Ishikawa (cell line): ENCODE measurements around the gene CUBN.

Experiments used
- CEBPB ChIP-seq: IDR thresholded peaks from 2 replicates; pipeline ENCODE4 v1.6.1; 2012
- CREB1 ChIP-seq: IDR thresholded peaks from 2 replicates; pipeline ENCODE4 v1.6.1; 2012; ENCODE audit warnings: low read depth
- EGR1 ChIP-seq: IDR thresholded peaks from 2 replicates; pipeline ENCODE4 v1.6.1; 2012
- EP300 ChIP-seq: IDR thresholded peaks from 2 replicates; pipeline ENCODE4 v1.6.1; 2012; ENCODE audit warnings: borderline replicate concordance
- FOXM1 ChIP-seq: IDR thresholded peaks from 2 replicates; pipeline ENCODE4 v1.6.1; 2012; ENCODE audit warnings: low read depth, borderline replicate concordance
- MAX ChIP-seq: IDR thresholded peaks from 2 replicates; pipeline ENCODE4 v1.6.1; 2012
- NFIC ChIP-seq: IDR thresholded peaks from 2 replicates; pipeline ENCODE4 v1.6.1; 2012
- RAD21 ChIP-seq: IDR thresholded peaks from 2 replicates; pipeline ENCODE4 v1.6.1; 2012; ENCODE audit warnings: low read depth
- REST ChIP-seq: IDR thresholded peaks from 2 replicates; pipeline ENCODE4 v1.6.1; 2012; ENCODE audit warnings: low read depth, mild to moderate bottlenecking
- TAF1 ChIP-seq: IDR thresholded peaks from 2 replicates; pipeline ENCODE4 v1.6.1; 2012; ENCODE audit warnings: low read depth, mild to moderate bottlenecking
- TCF12 ChIP-seq: IDR thresholded peaks from 2 replicates; pipeline ENCODE4 v1.6.1; 2012; ENCODE audit warnings: low read depth
- TEAD4 ChIP-seq: IDR thresholded peaks from 2 replicates; pipeline ENCODE4 v1.6.1; 2012
- USF1 ChIP-seq: IDR thresholded peaks from 2 replicates; pipeline ENCODE4 v1.6.1; 2012
- YY1 ChIP-seq: IDR thresholded peaks from 2 replicates; pipeline ENCODE4 v1.6.1; 2012; ENCODE audit warnings: low read depth
- ZBTB7A ChIP-seq: IDR thresholded peaks from 2 replicates; pipeline ENCODE4 v1.6.1; 2012; ENCODE audit warnings: low read depth

Gene CUBN

GRCh38 chr10:17109475-17110207 lies 20.0 kb downstream of the CUBN start:
- TF ChIP-seq CEBPB = no peak
- no peak for TF ChIP-seq FOXM1
- no peak for TF ChIP-seq NFIC
- no peak for TF ChIP-seq ZBTB7A
- TF ChIP-seq RAD21 = no peak
- no peak for TF ChIP-seq EP300
- no peak for TF ChIP-seq USF1

GRCh38 chr10:17109046-17109445 lies 20.6 kb downstream of the CUBN start:
- TF ChIP-seq NFIC (no peak), YY1 (no peak), TAF1 (no peak), MAX (no peak), RAD21 (no peak), EP300 (no peak), CEBPB (no peak), FOXM1 (no peak), TEAD4 (no peak), CREB1 (no peak), TCF12 (no peak), USF1 (no peak), EGR1 (no peak), ZBTB7A (no peak), REST (no peak)

GRCh38 chr10:17106991-17107390 lies 22.6 kb downstream of the CUBN start:
- no peak for TF ChIP-seq TAF1
- TF ChIP-seq ZBTB7A = no peak

- TF ChIP-seq MAX (no peak), CREB1 (no peak), EGR1 (no peak), YY1 (no peak), REST (no peak), TCF12 (no peak), FOXM1 (no peak), USF1 (no peak), RAD21 (no peak), CEBPB (no peak), TAF1 (no peak)
Measured at GRCh38 chr10:17101910-17102266, 27.7 kb downstream of the CUBN start.

- TF ChIP-seq EGR1 (no peak), REST (no peak), ZBTB7A (no peak), YY1 (no peak), MAX (no peak), CREB1 (no peak), TCF12 (no peak), RAD21 (no peak)
Measured at GRCh38 chr10:17101257-17101909, 28.2 kb downstream of the CUBN start.
